ENCODE measurements around the gene CHN2. TPM values are rescaled to one million over a fixed set of nuclear protein-coding genes. Genes with fewer than 3 reads are reported as not detected.
A peak's percentile ranks its signal among the peaks of the same experiment; 100 is the strongest.

The CHN2 gene
- total RNA-seq, 2 experiments from 2014 or later = 1.7 to 1.8 TPM

DNA sequence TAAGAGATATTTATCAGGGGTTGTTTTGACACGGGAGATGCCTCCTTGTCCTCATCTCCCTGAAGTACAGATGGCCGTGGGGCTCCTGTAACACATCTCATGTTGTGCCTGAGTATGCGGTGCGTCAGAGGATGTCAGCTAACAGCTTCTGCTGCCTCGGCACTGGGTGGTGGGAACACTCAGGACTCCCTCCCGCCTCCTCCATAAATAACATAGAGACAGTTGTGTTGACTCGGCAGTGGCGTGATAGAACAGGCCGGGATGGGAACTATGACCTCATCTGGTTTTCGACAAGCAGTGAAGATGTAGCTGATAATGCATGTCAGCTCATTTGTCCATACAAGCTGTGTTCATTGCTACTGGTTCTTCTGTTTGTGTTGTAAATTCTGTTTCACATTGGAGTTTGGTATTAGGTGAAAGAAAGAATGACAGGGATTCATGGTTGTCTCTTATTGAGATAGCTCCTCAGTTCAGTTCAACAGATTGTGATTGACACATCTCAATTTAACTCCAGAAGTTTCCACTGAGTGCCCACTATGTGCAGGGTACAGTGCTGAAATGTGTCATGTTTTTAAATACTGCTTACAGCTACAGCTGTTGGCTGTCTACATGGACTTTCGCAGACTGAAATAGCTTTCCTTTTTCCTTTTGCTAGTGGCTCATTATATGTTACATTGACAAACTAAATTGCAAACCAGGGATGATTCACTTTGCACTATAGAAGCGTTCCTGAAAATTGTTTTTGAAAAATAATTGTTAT is 87.4 kb downstream of the CHN2 start:
- Mint-ChIP-seq H3K4me1 (ENCODE audit: low read depth) (peaks cover 30% of the 10 kb centered on the region), H3K27me3 (peaks cover 4% of the 10 kb centered on the region), H3K9me3 (no peaks in the 10 kb centered on the region), H3K27ac (no peak overlapping the region), H3K36me3 (ENCODE audit: low read depth) (no peaks in the 10 kb centered on the region), H3K4me3 (no peak overlapping the region)
- no peak for ATAC-seq
- TF ChIP-seq, protein P1, sequence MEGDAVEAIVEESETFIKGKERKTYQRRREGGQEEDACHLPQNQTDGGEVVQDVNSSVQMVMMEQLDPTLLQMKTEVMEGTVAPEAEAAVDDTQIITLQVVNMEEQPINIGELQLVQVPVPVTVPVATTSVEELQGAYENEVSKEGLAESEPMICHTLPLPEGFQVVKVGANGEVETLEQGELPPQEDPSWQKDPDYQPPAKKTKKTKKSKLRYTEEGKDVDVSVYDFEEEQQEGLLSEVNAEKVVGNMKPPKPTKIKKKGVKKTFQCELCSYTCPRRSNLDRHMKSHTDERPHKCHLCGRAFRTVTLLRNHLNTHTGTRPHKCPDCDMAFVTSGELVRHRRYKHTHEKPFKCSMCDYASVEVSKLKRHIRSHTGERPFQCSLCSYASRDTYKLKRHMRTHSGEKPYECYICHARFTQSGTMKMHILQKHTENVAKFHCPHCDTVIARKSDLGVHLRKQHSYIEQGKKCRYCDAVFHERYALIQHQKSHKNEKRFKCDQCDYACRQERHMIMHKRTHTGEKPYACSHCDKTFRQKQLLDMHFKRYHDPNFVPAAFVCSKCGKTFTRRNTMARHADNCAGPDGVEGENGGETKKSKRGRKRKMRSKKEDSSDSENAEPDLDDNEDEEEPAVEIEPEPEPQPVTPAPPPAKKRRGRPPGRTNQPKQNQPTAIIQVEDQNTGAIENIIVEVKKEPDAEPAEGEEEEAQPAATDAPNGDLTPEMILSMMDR (IDR thresholded peaks at IDR 0.05) = no peak
- intact Hi-C loops (cut with micrococcal nuclease) = no loop called here
- DNase-seq = no peak
- POLR2A ChIA-PET = no interaction called here
- CTCF ChIA-PET = interaction anchor here (1.0 to 1.4 kb wide), 3 partner anchors 17 to 359 kb away, joined by 3 read pairs; no protein-coding TSS in a partner anchor

DNA sequence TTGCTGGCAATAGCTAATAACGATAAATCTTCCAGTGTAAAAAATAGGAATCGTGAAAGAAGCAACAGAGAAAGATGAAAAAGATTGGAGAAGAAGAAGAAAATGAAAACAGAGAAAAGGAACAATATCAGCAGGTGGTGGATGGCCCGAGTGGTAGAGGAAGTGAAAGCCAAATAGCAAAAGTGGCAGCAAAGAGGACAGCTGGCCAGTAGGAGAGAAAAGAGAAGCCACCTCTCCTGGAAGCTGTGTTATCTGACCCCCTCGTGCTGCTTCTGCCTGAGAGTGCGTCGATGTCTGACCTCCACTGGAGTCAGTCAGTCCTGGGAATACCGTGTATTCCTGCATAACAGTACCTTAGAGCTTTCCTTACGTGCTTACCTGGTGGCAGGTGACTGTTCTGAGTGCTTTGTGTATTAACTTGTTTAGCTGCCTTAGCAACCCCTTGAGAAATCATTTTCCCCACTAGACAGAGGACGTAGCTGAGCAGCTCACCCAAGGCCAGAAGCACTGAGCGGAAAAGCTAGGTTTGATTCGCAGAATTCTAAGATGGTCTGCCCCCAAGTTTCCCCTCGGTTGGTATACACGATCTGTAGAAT is 88.3 kb downstream of the CHN2 start:
- intact Hi-C loops (cut with micrococcal nuclease) = no loop called here
- ChIA-PET CTCF (interaction anchor here (0.8 to 1.4 kb wide), 5 partner anchors 16 to 126 kb away, joined by 3 to 7 read pairs (median 3); no protein-coding TSS in a partner anchor), POLR2A (interaction anchor here (1.1 kb wide), 1 partner anchor 88 kb away, joined by 3 read pairs; no protein-coding TSS in a partner anchor)
- no peak overlapping the region for H3K4me3 Mint-ChIP-seq
- DNase-seq = no peak
- H3K27ac Mint-ChIP-seq = no peak overlapping the region
- peaks cover 3% of the 10 kb centered on the region for H3K27me3 Mint-ChIP-seq
- H3K4me1 Mint-ChIP-seq (ENCODE audit: low read depth) = peaks cover 32% of the 10 kb centered on the region
- ATAC-seq = no peak
- TF ChIP-seq, protein P1 (IDR thresholded peaks at IDR 0.05) = no peak
- no peaks in the 10 kb centered on the region for H3K36me3 Mint-ChIP-seq (ENCODE audit: low read depth)
- H3K9me3 Mint-ChIP-seq = no peaks in the 10 kb centered on the region

GRCh38 chr7:29284696-29285443 is 90.3 kb downstream of the CHN2 start:
- no peak overlapping the region for H3K27ac Mint-ChIP-seq
- ATAC-seq (peak; percentile 31), DNase-seq (no peak)
- H3K4me1 Mint-ChIP-seq (ENCODE audit: low read depth) = peaks cover 32% of the 10 kb centered on the region
- no peaks in the 10 kb centered on the region for H3K36me3 Mint-ChIP-seq (ENCODE audit: low read depth)
- H3K4me3 Mint-ChIP-seq = no peak overlapping the region
- CTCF ChIA-PET = interaction anchor here (0.6 to 1.3 kb wide), 3 partner anchors 17 to 95 kb away, joined by 3 to 4 read pairs (median 3); no protein-coding TSS in a partner anchor
- POLR2A ChIA-PET = no interaction called here
- H3K27me3 Mint-ChIP-seq = peaks cover 6% of the 10 kb centered on the region
- intact Hi-C loops (cut with micrococcal nuclease) = loop anchor here (5.0 kb wide), 2 partner anchors 43 to 88 kb away; no protein-coding TSS in a partner anchor
- H3K9me3 Mint-ChIP-seq = no peaks in the 10 kb centered on the region
- TF ChIP-seq, protein P1 (IDR thresholded peaks at IDR 0.05) = no peak

- Mint-ChIP-seq H3K4me3 (no peak overlapping the region), H3K27ac (no peak overlapping the region), H3K9me3 (no peaks in the 10 kb centered on the region), H3K36me3 (ENCODE audit: low read depth) (no peaks in the 10 kb centered on the region), H3K27me3 (peaks cover 6% of the 10 kb centered on the region), H3K4me1 (ENCODE audit: low read depth) (peaks cover 32% of the 10 kb centered on the region)
- CTCF ChIA-PET = no interaction called here
- POLR2A ChIA-PET = no interaction called here
- DNase-seq (peak; percentile 79), ATAC-seq (peak; percentile 83)
- TF ChIP-seq, protein P1 (IDR thresholded peaks at IDR 0.05) = no peak
- intact Hi-C loops (cut with micrococcal nuclease) = loop anchor here (5.0 kb wide), 2 partner anchors 43 to 88 kb away; no protein-coding TSS in a partner anchor
Measured at GRCh38 chr7:29285444-29285793, 90.8 kb downstream of the CHN2 start.

All from activated CD8-positive, alpha-beta T cell treated with anti-CD3 and anti-CD28 coated beads for 36 hours (primary cell).